ENCODE results near the gene TRIM7.
A peak's percentile ranks its signal among the peaks of the same experiment; 100 is the strongest.

DNA sequence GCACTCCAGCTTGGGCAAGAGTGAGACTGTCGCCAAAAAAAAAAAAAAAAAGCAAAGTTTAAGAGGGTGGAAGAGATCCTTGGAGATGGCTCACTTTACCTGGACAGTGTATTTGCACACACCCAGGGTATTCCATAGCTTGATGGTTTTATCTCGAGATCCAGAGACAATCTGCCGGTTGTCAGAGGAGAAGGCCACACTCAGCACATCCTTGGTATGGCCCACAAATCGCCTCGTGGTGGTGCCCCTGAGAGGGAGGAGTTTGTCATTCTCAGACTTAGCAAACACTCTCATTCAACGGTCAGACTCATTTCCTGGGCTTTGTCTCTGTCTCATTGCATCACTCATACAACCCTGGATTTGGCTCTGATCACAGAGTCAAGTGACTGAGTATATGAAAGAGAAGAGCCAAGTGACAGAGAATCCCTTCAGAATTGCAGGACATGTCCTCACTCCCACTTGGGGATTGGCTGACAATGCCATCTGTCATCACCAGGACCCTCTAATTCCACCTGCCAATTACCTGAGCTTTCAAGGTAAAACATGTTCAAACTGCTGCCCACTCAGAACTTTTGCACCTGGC is 36.5 kb upstream of the TRIM7 start:
- TF ChIP-seq, protein P1, sequence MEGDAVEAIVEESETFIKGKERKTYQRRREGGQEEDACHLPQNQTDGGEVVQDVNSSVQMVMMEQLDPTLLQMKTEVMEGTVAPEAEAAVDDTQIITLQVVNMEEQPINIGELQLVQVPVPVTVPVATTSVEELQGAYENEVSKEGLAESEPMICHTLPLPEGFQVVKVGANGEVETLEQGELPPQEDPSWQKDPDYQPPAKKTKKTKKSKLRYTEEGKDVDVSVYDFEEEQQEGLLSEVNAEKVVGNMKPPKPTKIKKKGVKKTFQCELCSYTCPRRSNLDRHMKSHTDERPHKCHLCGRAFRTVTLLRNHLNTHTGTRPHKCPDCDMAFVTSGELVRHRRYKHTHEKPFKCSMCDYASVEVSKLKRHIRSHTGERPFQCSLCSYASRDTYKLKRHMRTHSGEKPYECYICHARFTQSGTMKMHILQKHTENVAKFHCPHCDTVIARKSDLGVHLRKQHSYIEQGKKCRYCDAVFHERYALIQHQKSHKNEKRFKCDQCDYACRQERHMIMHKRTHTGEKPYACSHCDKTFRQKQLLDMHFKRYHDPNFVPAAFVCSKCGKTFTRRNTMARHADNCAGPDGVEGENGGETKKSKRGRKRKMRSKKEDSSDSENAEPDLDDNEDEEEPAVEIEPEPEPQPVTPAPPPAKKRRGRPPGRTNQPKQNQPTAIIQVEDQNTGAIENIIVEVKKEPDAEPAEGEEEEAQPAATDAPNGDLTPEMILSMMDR (conservative IDR thresholded peaks at IDR 0.05; ENCODE audit: low read length), result peak; percentile 14; the same call in 1 of the 2 replicates
- TF ChIP-seq EZH2phosphoT487 (IDR thresholded peaks at IDR 0.05; ENCODE audit: borderline replicate concordance), result no peak
